ENCODE results near the gene SECTM1. TPM values are rescaled to one million over a fixed set of nuclear protein-coding genes. Genes with fewer than 3 reads are reported as not detected.

The SECTM1 gene
- total and polyA plus RNA-seq, 9 of the 15 experiments (the other 6 are each of a cell fraction or from before 2014, with no cell fraction given) = 0.11 to 0.46 (median 0.18) TPM; not detected in 6

DNA sequence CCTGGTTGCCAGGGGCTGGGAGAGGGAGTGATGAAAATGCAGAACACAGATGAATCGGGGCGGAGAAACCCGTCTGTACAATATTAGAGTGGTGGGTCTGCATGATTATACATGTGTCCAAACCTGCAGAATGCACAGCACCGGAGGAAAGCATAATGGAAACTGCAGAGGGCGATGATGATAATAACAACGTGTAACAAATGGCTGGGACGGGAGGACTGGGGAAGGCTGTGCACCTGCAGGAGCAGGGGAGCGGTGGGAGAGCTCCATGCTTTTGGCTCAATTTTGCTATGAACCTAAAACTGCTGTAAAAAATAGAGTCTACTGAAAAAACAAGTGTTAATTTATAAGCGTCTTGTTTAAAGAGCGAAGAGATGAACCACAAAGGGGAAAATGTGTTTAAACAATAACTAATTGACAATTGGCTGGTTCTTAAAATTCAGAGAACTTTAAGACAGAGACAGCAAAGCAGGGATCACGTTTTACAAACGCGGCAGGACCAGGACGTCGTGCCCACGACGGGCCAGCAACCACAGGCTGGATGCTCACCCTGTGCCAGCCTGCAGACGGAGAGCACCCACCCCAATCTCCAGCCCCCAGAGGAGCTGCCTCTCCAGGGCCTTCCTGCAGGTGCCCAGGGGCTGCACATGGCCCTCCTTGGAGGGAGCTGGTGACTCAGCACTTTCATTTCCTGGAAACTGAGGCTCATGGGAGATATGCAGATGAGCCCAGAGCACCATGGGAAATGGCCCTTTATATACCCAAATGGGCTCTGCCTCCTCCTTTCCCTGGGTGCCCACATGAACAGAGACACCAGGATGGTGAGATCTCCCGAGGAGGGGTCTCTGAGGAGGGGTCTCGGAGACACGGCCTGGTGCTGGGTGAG, 25.1 kb upstream of the SECTM1 start, which contains the start of gene TEX19 (continued):
- TF ChIP-seq PHB (CRISPR knock-in tag; IDR thresholded peaks at IDR 0.05) (no peak), CBFA2T3 (IDR thresholded peaks at IDR 0.05) (peak; percentile 12; the same call in 1 of the 2 replicates), REST (IDR thresholded peaks at IDR 0.05; ENCODE audit: borderline replicate concordance) (peak; percentile 28; the same call in 1 of the 2 replicates), REST (CRISPR knock-in tag; IDR thresholded peaks at IDR 0.05; ENCODE audit: low read depth) (no peak), NR1H2 (CRISPR knock-in tag; IDR thresholded peaks at IDR 0.05) (no peak), TGIF2 (CRISPR knock-in tag; IDR thresholded peaks at IDR 0.05) (no peak), ZNF668 (CRISPR knock-in tag; IDR thresholded peaks at IDR 0.05) (peak; percentile 17; the same call in 1 of the 2 replicates), IRF2 (CRISPR knock-in tag; IDR thresholded peaks at IDR 0.05) (0 out of 2 replicates have a peak, but pooled peaks have one; percentile 30), KDM1A (IDR thresholded peaks at IDR 0.05) (no peak), MBD2 (IDR thresholded peaks at IDR 0.05; ENCODE audit: borderline replicate concordance, low read depth) (no peak), GABPB1 (CRISPR knock-in tag; IDR thresholded peaks at IDR 0.05) (peak; percentile 49), ZFPM2 (CRISPR knock-in tag; IDR thresholded peaks at IDR 0.05) (no peak), ZNF311 (CRISPR knock-in tag; IDR thresholded peaks at IDR 0.05) (no peak), ERF (CRISPR knock-in tag; IDR thresholded peaks at IDR 0.05) (no peak), L3MBTL2 (IDR thresholded peaks at IDR 0.05) (peak; percentile 99), ILK (tag; IDR thresholded peaks at IDR 0.05; ENCODE audit: borderline replicate concordance, low read depth) (no peak), ZNF41 (CRISPR knock-in tag; conservative IDR thresholded peaks at IDR 0.05) (no peak)
- TF ChIP-seq, protein P1, sequence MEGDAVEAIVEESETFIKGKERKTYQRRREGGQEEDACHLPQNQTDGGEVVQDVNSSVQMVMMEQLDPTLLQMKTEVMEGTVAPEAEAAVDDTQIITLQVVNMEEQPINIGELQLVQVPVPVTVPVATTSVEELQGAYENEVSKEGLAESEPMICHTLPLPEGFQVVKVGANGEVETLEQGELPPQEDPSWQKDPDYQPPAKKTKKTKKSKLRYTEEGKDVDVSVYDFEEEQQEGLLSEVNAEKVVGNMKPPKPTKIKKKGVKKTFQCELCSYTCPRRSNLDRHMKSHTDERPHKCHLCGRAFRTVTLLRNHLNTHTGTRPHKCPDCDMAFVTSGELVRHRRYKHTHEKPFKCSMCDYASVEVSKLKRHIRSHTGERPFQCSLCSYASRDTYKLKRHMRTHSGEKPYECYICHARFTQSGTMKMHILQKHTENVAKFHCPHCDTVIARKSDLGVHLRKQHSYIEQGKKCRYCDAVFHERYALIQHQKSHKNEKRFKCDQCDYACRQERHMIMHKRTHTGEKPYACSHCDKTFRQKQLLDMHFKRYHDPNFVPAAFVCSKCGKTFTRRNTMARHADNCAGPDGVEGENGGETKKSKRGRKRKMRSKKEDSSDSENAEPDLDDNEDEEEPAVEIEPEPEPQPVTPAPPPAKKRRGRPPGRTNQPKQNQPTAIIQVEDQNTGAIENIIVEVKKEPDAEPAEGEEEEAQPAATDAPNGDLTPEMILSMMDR (IDR thresholded peaks at IDR 0.05 in 2 of 3, conservative IDR thresholded peaks at IDR 0.05 in 1 of 3; ENCODE audit: insufficient read depth in 2 of 3, low read depth in 1 of 3, low read length in 3 of 3) = peak in 2 of 3 experiments; percentile 14 to 35; a peak in 3 of 6 replicates
